SK-N-MC (cell line): ENCODE data around the gene FAM47E.

Experiments
- DNase-seq: peaks from one replicate; pipeline ENCODE4 v3.0.0-alpha.2; 2011; ENCODE audit warnings: low read depth, low spot score
- H3K27ac ChIP-seq: fragments of 200-600 bp; sonication (generic); 2 replicates; pipeline ENCODE4 v1.5.1; 2016; ENCODE audit warnings: mixed run types
- H3K36me3 ChIP-seq: fragments of 200-600 bp; sonication (generic); 2 replicates; pipeline ENCODE4 v1.6.1; 2017; ENCODE audit warnings: antibody characterized with exemption, low read length, mixed read lengths; ENCODE audit not compliant: insufficient read depth
- H3K4me3 ChIP-seq: fragments of 200-600 bp; sonication (generic); 2 replicates; pipeline ENCODE4 v1.5.1; 2016
- H3K9ac ChIP-seq: fragments of 200-600 bp; sonication (generic); 2 replicates; pipeline ENCODE4 v1.8.0; 2017; ENCODE audit warnings: mixed run types, mixed read lengths; ENCODE audit not compliant: insufficient read length
- H3K9me3 ChIP-seq: fragments of 200-600 bp; sonication (generic); 2 replicates; pipeline ENCODE4 v1.6.1; 2017; ENCODE audit warnings: low read depth, mild to moderate bottlenecking, antibody characterized with exemption, low read length, moderate library complexity, mixed read lengths
- EZH2 ChIP-seq: fragments of 200-600 bp; sonication (generic); IDR thresholded peaks from one replicate; pipeline ENCODE4 v1.6.1; 2017; ENCODE audit warnings: antibody characterized with exemption
- FOXP2 ChIP-seq: optimal IDR thresholded peaks from 2 replicates; pipeline ENCODE3; 2011; ENCODE audit warnings: mild to moderate bottlenecking, moderate library complexity; ENCODE audit not compliant: insufficient read depth; ENCODE audit errors: extremely low read length, control extremely low read depth
- POLR2AphosphoS5 ChIP-seq: IDR thresholded peaks from 2 replicates; pipeline ENCODE4 v1.6.1; 2012; ENCODE audit warnings: mild to moderate bottlenecking, low read depth, low read length, borderline replicate concordance

FAM47E gene

GRCh38 chr4:76252271-76252653 is 741 bp downstream of the FAM47E start:
- Histone ChIP-seq H3K9ac (no peak overlapping the region), H3K36me3 (no peaks in the 10 kb centered on the region), H3K4me3 (no peak overlapping the region), H3K27ac (no peak overlapping the region), H3K9me3 (no peaks in the 10 kb centered on the region)
- TF ChIP-seq EZH2 = no peak
- no peak for TF ChIP-seq FOXP2
- no peak for TF ChIP-seq POLR2AphosphoS5
- no peak for DNase-seq

GRCh38 chr4:76253511-76253910 is 2.0 kb downstream of the FAM47E start:
- DNase-seq = no peak
- H3K9ac ChIP-seq = no peak overlapping the region
- H3K27ac ChIP-seq = no peak overlapping the region
- no peak overlapping the region for H3K4me3 ChIP-seq
- no peaks in the 10 kb centered on the region for H3K9me3 ChIP-seq
- H3K36me3 ChIP-seq = no peaks in the 10 kb centered on the region
- no peak for TF ChIP-seq EZH2
- TF ChIP-seq FOXP2 = no peak
- TF ChIP-seq POLR2AphosphoS5 = no peak

DNA sequence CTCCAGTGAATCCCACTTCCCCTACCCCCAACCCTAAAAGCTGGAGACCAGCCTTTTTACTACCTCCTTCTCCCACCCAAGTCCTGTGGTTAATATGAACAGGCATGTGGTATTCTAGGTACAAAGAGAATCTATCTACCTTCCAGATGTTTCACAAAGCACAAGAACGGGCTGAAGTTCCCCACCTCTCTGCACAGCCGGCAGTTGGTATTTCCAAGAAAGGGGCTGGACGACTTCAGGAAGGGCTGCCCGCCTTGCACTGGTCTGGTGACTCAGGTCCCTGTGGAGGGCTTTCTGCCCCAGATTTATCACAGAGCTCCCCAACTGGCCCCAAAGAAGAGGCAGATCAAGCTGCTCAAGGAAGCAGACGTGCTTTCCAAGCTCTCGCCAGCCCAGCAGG is 4.5 kb downstream of the FAM47E start:
- Histone ChIP-seq H3K36me3 (no peaks in the 10 kb centered on the region), H3K9me3 (no peaks in the 10 kb centered on the region), H3K27ac (no peak overlapping the region), H3K9ac (no peak overlapping the region), H3K4me3 (no peak overlapping the region)
- no peak for TF ChIP-seq POLR2AphosphoS5
- no peak for TF ChIP-seq EZH2
- no peak for DNase-seq

- no peak for TF ChIP-seq EZH2
- TF ChIP-seq FOXP2 = no peak
- TF ChIP-seq POLR2AphosphoS5 = no peak
- no peaks in the 10 kb centered on the region for H3K9me3 ChIP-seq
- DNase-seq = no peak
- H3K4me3 ChIP-seq = no peak overlapping the region
- no peak overlapping the region for H3K9ac ChIP-seq
- no peak overlapping the region for H3K27ac ChIP-seq
- no peaks in the 10 kb centered on the region for H3K36me3 ChIP-seq
Observed at GRCh38 chr4:76256968-76257367, 5.4 kb downstream of the FAM47E start.

- Histone ChIP-seq H3K4me3 (no peak overlapping the region), H3K9ac (no peak overlapping the region), H3K9me3 (no peaks in the 10 kb centered on the region), H3K27ac (no peak overlapping the region), H3K36me3 (no peaks in the 10 kb centered on the region)
- no peak for DNase-seq
- no peak for TF ChIP-seq EZH2
- no peak for TF ChIP-seq FOXP2
- TF ChIP-seq POLR2AphosphoS5 = no peak
Observed at GRCh38 chr4:76257824-76258223, 6.3 kb downstream of the FAM47E start.

DNA sequence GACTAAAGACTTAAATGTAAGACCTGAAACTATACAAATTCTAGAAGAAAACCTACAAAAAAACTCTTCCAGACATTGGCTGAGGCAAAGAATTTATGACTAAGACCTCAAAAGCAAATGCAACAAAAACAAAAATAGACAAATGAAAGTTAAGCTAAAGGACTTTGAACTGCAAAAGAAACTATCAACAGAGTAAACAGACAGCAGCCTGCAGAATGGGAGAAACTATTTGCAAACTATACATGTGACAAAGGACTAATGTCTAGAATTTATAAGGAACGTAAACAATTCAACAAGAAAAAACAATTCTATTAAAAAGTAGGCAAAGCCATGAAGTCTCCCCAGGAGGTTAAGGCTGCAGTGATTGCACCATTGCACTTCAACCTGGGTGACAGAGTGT is 9.1 kb downstream of the FAM47E start:
- no peak overlapping the region for H3K27ac ChIP-seq
- H3K9ac ChIP-seq = no peak overlapping the region
- DNase-seq = no peak
- no peak for TF ChIP-seq EZH2
- no peak for TF ChIP-seq FOXP2
- H3K9me3 ChIP-seq = no peaks in the 10 kb centered on the region
- H3K4me3 ChIP-seq = no peak overlapping the region
- no peaks in the 10 kb centered on the region for H3K36me3 ChIP-seq

GRCh38 chr4:76265631-76266218 is 14.2 kb downstream of the FAM47E start:
- H3K9me3 ChIP-seq = no peaks in the 10 kb centered on the region
- TF ChIP-seq FOXP2 (no peak), EZH2 (no peak), POLR2AphosphoS5 (no peak)

GRCh38 chr4:76266627-76267026 is 15.1 kb downstream of the FAM47E start:
- Histone ChIP-seq H3K9ac (no peak overlapping the region), H3K4me3 (no peak overlapping the region), H3K9me3 (no peaks in the 10 kb centered on the region), H3K36me3 (no peaks in the 10 kb centered on the region), H3K27ac (no peak overlapping the region)
- DNase-seq = no peak
- TF ChIP-seq EZH2 (no peak), FOXP2 (no peak), POLR2AphosphoS5 (no peak)

More at GRCh38 chr4:76265631-76266218, 14.2 kb downstream of the FAM47E start:
- H3K9ac ChIP-seq = no peak overlapping the region
- H3K36me3 ChIP-seq = no peaks in the 10 kb centered on the region
- DNase-seq = no peak
- H3K27ac ChIP-seq = no peak overlapping the region
- no peak overlapping the region for H3K4me3 ChIP-seq

- Histone ChIP-seq H3K9ac (no peak overlapping the region), H3K27ac (no peak overlapping the region), H3K9me3 (no peaks in the 10 kb centered on the region), H3K36me3 (no peaks in the 10 kb centered on the region), H3K4me3 (no peak overlapping the region)
- peak; percentile 79 for DNase-seq
- TF ChIP-seq POLR2AphosphoS5 (peak; percentile 38; the same call in 1 of the 2 replicates), FOXP2 (no peak)
Observed at GRCh38 chr4:76267811-76268210, 16.3 kb downstream of the FAM47E start.
